Mesenchymal stem cell (in vitro differentiated cells and primary cell): ENCODE data around the gene ZNF605.

Source experiments
- DNase-seq: peaks from one replicate; pipeline ENCODE4 v3.0.0-alpha.2; 2013
- H2AFZ ChIP-seq: one replicate; pipeline ENCODE4 v1.6.1; 2013; ENCODE audit warnings: low read depth, mild to moderate bottlenecking, control low read depth, inconsistent platforms, low read length, moderate library complexity
- H2AK5ac ChIP-seq: 2 replicates; pipeline ENCODE4 v1.6.1; 2013; ENCODE audit warnings: low read length, moderate library complexity, mild to moderate bottlenecking, inconsistent platforms; ENCODE audit not compliant: severe bottlenecking
- H2BK120ac ChIP-seq: one replicate; pipeline ENCODE4 v1.6.1; 2013; ENCODE audit warnings: low read depth, mild to moderate bottlenecking, inconsistent platforms, low read length, moderate library complexity
- H2BK12ac ChIP-seq, 2 experiments: one replicate each; pipeline ENCODE4 v1.6.1; 2013; ENCODE audit warnings: inconsistent platforms in 2 of 2, low read length in 2 of 2, mild to moderate bottlenecking in 2 of 2, moderate library complexity in 2 of 2, control low read depth in 1 of 2
- H2BK15ac ChIP-seq: one replicate; pipeline ENCODE4 v1.6.1; 2013; ENCODE audit warnings: mild to moderate bottlenecking, low read depth, inconsistent platforms; ENCODE audit not compliant: poor library complexity, severe bottlenecking
- H2BK5ac ChIP-seq: 2 replicates; pipeline ENCODE4 v1.6.1; 2013; ENCODE audit warnings: low read depth, mild to moderate bottlenecking, low read length, control low read depth, inconsistent platforms; ENCODE audit not compliant: poor library complexity, severe bottlenecking
- H3K14ac ChIP-seq, 2 experiments: one replicate each; pipeline ENCODE4 v1.6.1; 2013; ENCODE audit warnings: inconsistent platforms in 2 of 2, low read length in 2 of 2, control low read depth in 1 of 2, mild to moderate bottlenecking in 1 of 2, moderate library complexity in 1 of 2
- H3K18ac ChIP-seq, 2 experiments: one replicate each; pipeline ENCODE4 v1.6.1; 2013; ENCODE audit warnings: inconsistent platforms in 2 of 2, low read length in 2 of 2, control low read depth in 1 of 2, low read depth in 1 of 2, mild to moderate bottlenecking in 1 of 2
- H3K23ac ChIP-seq, 2 experiments: one replicate each; pipeline ENCODE4 v1.6.1; 2013; ENCODE audit warnings: inconsistent platforms in 2 of 2, low read length in 2 of 2, mild to moderate bottlenecking in 2 of 2, moderate library complexity in 2 of 2, control low read depth in 1 of 2
- H3K27ac ChIP-seq: 2 replicates; pipeline ENCODE4 v1.5.1; 2013; ENCODE audit warnings: mild to moderate bottlenecking, moderate library complexity, low read length, control low read depth, inconsistent platforms; ENCODE audit not compliant: poor library complexity, severe bottlenecking
- H3K27me3 ChIP-seq, 2 experiments: 2 replicates each; pipeline versions ENCODE4 v1.6.1 to v1.7.0; 2013; ENCODE audit warnings: low read length in 2 of 2, mild to moderate bottlenecking in 2 of 2, moderate library complexity in 2 of 2, control low read depth in 1 of 2, inconsistent platforms in 1 of 2; ENCODE audit not compliant: control insufficient read depth in 1 of 2, insufficient read depth in 1 of 2
- H3K36me3 ChIP-seq, 2 experiments: 2 replicates each; pipeline versions ENCODE4 v1.6.1 to v1.7.0; 2013; ENCODE audit warnings: low read length in 2 of 2, control low read depth in 1 of 2, inconsistent platforms in 1 of 2, low read depth in 1 of 2, mild to moderate bottlenecking in 1 of 2; ENCODE audit not compliant: insufficient read depth in 2 of 2, control insufficient read depth in 1 of 2
- H3K4ac ChIP-seq, 2 experiments: one replicate each; pipeline ENCODE4 v1.6.1; 2013; ENCODE audit warnings: inconsistent platforms in 2 of 2, low read length in 2 of 2, mild to moderate bottlenecking in 2 of 2, moderate library complexity in 2 of 2, control low read depth in 1 of 2, low read depth in 1 of 2
- H3K4me1 ChIP-seq: 2 replicates; pipeline ENCODE4 v1.6.1; 2013; ENCODE audit warnings: low read depth, low read length, control low read depth; ENCODE audit not compliant: control insufficient read depth, insufficient read depth
- H3K4me2 ChIP-seq: 2 replicates; pipeline ENCODE4 v1.6.1; 2013; ENCODE audit warnings: low read length, mild to moderate bottlenecking, inconsistent platforms; ENCODE audit not compliant: poor library complexity, severe bottlenecking
- H3K4me3 ChIP-seq, 2 experiments: 2 replicates each; pipeline versions ENCODE4 v1.5.1 to v1.7.0; 2013; ENCODE audit warnings: low read length in 2 of 2, mild to moderate bottlenecking in 2 of 2, control low read depth in 1 of 2, low read depth in 1 of 2; ENCODE audit not compliant: insufficient read depth in 1 of 2
- H3K79me1 ChIP-seq: replicated peaks from 2 replicates; pipeline ENCODE4 v1.6.1; 2013; ENCODE audit warnings: mild to moderate bottlenecking, control low read depth, low read length, inconsistent platforms; ENCODE audit not compliant: poor library complexity, severe bottlenecking
- H3K9ac ChIP-seq: 2 replicates; pipeline ENCODE4 v1.7.0; 2013; ENCODE audit warnings: mild to moderate bottlenecking, low read length, moderate library complexity
- H3K9me3 ChIP-seq: 2 replicates; pipeline ENCODE4 v1.7.0; 2013; ENCODE audit warnings: mild to moderate bottlenecking, low read length; ENCODE audit not compliant: control insufficient read depth
- H4K8ac ChIP-seq: one replicate; pipeline ENCODE4 v1.6.1; 2013; ENCODE audit warnings: inconsistent platforms, mild to moderate bottlenecking, low read length, moderate library complexity
- H4K91ac ChIP-seq: one replicate; pipeline ENCODE4 v1.6.1; 2013; ENCODE audit warnings: mild to moderate bottlenecking, low read length, inconsistent platforms
- WGBS: methylation state at CpG from one replicate; pipeline ENCODE4 v1.1.7; 2013; ENCODE audit warnings: mixed read lengths; 5-methylcytosine and 5-hydroxymethylcytosine counted together

ZNF605 gene

GRCh38 chr12:132945806-132946205 lies 10.3 kb downstream of the ZNF605 start:
- Histone ChIP-seq H3K9me3 (peaks cover 99% of the 10 kb centered on the region), H3K14ac (no peak overlapping the region), H4K8ac (no peak overlapping the region), H3K27ac (no peak overlapping the region), H4K91ac (no peak overlapping the region), H3K18ac (no peak overlapping the region), H3K4ac (no peak overlapping the region), H3K9ac (no peak overlapping the region), H2BK15ac (no peak overlapping the region), H3K4me2 (no peak overlapping the region), H3K36me3 (peaks cover 83 to 97% of the 10 kb centered on the region in 2 experiments), H3K4me1 (no peaks in the 10 kb centered on the region), H2BK120ac (no peak overlapping the region), H3K4me3 (peak overlapping the region in 1 of 2 experiments; percentile 69), H2BK5ac (no peak overlapping the region), H3K79me1 (peaks cover 37% of the 10 kb centered on the region), H2AK5ac (no peak overlapping the region), H3K23ac (no peak overlapping the region), H2AFZ (no peak overlapping the region), H3K27me3 (no peaks in the 10 kb centered on the region), H2BK12ac (no peak overlapping the region)
- WGBS, result 97% methylated on average over 9 of the region's 9 CpGs
- DNase-seq, result no peak

GRCh38 chr12:132942611-132943010 lies 13.5 kb downstream of the ZNF605 start:
- peak overlapping the region in 1 of 2 experiments; percentile 69 for H3K4me3 ChIP-seq
- no peak overlapping the region for H2BK5ac ChIP-seq
- no peak overlapping the region for H3K14ac ChIP-seq
- H3K27me3 ChIP-seq, result no peaks in the 10 kb centered on the region
- no peak overlapping the region for H3K9ac ChIP-seq
- H2AFZ ChIP-seq, result no peak overlapping the region
- no peak overlapping the region for H3K4ac ChIP-seq
- peaks cover 66 to 78% of the 10 kb centered on the region in 2 experiments for H3K36me3 ChIP-seq
- no peak for DNase-seq
- no peak overlapping the region for H3K27ac ChIP-seq
- no peaks in the 10 kb centered on the region for H3K4me1 ChIP-seq
- peaks cover 82% of the 10 kb centered on the region for H3K9me3 ChIP-seq
- peaks cover 17% of the 10 kb centered on the region for H3K79me1 ChIP-seq
- no peak overlapping the region for H4K91ac ChIP-seq
- H3K4me2 ChIP-seq, result no peak overlapping the region
- H2BK120ac ChIP-seq, result no peak overlapping the region
- H4K8ac ChIP-seq, result no peak overlapping the region
- H2BK15ac ChIP-seq, result no peak overlapping the region
- no peak overlapping the region for H2AK5ac ChIP-seq
- H3K18ac ChIP-seq, result no peak overlapping the region
- no peak overlapping the region for H2BK12ac ChIP-seq
- no peak overlapping the region for H3K23ac ChIP-seq
- 98% methylated on average over 13 of the region's 13 CpGs for WGBS

- Histone ChIP-seq H3K18ac (no peak overlapping the region), H3K9ac (no peak overlapping the region), H3K36me3 (peaks cover 59 to 70% of the 10 kb centered on the region in 2 experiments), H3K79me1 (peaks cover 12% of the 10 kb centered on the region), H2BK12ac (no peak overlapping the region), H2BK120ac (no peak overlapping the region), H3K14ac (no peak overlapping the region), H2BK5ac (no peak overlapping the region), H3K4ac (no peak overlapping the region), H2AFZ (no peak overlapping the region), H3K9me3 (peaks cover 82% of the 10 kb centered on the region), H4K91ac (no peak overlapping the region), H3K23ac (no peak overlapping the region), H3K4me3 (peak overlapping the region in 1 of 2 experiments; percentile 69), H2BK15ac (no peak overlapping the region), H3K27me3 (no peaks in the 10 kb centered on the region), H3K4me2 (no peak overlapping the region), H2AK5ac (no peak overlapping the region), H3K4me1 (no peaks in the 10 kb centered on the region), H4K8ac (no peak overlapping the region), H3K27ac (no peak overlapping the region)
- DNase-seq, result no peak
- WGBS, result 98% methylated on average over 34 of the region's 34 CpGs
These were observed 14.7 kb downstream of the ZNF605 start for GRCh38 chr12:132941336-132941954.

DNA sequence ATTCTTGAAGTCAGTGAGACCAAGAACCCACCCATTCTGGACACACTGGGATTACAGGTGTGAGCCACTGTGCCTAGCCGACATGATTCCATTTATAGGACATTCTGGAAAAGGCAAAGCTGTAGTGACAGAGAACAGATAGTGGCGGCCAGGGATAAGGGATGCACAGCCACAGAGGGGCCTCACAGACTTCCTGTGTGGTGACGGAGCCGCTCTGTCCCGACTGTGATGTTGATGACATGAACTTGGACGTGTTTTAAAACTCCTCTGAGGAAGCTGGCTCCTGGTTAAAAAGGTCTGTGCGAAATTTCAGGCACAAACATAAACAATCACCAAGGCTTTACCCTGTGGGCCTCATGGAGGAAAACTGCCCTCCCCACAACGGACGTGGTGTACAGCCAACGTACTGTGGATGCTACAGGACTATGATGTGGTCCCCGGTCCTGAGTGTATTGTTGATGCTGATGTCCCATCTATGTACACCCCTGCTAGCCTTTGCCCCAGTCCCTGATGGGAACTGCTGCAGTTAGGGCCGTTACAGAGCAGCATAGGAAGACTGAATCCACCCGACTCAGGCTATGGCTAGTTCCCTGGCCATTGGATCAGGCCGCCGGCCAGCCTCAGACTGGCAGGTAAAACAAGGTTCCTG lies 15.9 kb downstream of the ZNF605 start:
- Histone ChIP-seq H3K9me3 (peaks cover 78% of the 10 kb centered on the region), H4K8ac (no peak overlapping the region), H3K79me1 (peaks cover 4% of the 10 kb centered on the region), H3K27ac (no peak overlapping the region), H2BK15ac (no peak overlapping the region), H3K4me1 (no peaks in the 10 kb centered on the region), H3K23ac (no peak overlapping the region), H4K91ac (no peak overlapping the region), H2BK5ac (no peak overlapping the region), H3K4ac (no peak overlapping the region), H2BK12ac (no peak overlapping the region), H3K9ac (no peak overlapping the region), H3K18ac (no peak overlapping the region), H3K36me3 (peaks cover 49 to 60% of the 10 kb centered on the region in 2 experiments), H3K4me2 (no peak overlapping the region), H3K4me3 (peak overlapping the region in 1 of 2 experiments; percentile 58), H3K14ac (no peak overlapping the region), H2AFZ (no peak overlapping the region), H3K27me3 (no peaks in the 10 kb centered on the region), H2AK5ac (no peak overlapping the region), H2BK120ac (no peak overlapping the region)
- no peak for DNase-seq
- 98% methylated on average over 13 of the region's 15 CpGs for WGBS
